ENCODE results near the gene LIN28A.

DNA sequence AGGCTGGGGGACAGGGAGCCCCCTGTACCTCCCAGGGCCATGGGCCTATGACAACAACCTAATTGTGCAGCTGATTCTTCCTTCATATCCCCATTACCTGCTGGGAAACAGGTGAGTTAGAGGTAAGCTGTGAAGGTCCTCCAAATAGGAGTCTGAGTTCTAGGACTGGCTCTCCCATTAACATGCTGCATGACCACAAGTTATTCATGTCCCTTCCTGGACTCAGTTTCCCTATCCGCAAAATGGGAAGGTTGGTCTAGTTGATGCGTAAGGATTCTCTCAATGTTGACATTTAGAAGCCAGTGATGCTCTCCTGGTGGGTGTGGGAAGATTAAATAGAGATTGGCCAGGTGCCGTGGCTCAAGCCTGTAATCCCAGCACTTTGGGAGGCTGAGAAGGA, 42.1 kb upstream of the LIN28A start:
- TF ChIP-seq, protein P1, sequence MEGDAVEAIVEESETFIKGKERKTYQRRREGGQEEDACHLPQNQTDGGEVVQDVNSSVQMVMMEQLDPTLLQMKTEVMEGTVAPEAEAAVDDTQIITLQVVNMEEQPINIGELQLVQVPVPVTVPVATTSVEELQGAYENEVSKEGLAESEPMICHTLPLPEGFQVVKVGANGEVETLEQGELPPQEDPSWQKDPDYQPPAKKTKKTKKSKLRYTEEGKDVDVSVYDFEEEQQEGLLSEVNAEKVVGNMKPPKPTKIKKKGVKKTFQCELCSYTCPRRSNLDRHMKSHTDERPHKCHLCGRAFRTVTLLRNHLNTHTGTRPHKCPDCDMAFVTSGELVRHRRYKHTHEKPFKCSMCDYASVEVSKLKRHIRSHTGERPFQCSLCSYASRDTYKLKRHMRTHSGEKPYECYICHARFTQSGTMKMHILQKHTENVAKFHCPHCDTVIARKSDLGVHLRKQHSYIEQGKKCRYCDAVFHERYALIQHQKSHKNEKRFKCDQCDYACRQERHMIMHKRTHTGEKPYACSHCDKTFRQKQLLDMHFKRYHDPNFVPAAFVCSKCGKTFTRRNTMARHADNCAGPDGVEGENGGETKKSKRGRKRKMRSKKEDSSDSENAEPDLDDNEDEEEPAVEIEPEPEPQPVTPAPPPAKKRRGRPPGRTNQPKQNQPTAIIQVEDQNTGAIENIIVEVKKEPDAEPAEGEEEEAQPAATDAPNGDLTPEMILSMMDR (IDR thresholded peaks at IDR 0.05; ENCODE audit: insufficient read depth, low read depth, low read length), result no peak
- TF ChIP-seq EZH2 (IDR thresholded peaks at IDR 0.05; ENCODE audit: insufficient read depth, low read length), result no peak

Data from astrocyte (in vitro differentiated cells and primary cell).